Liver (tissue), 3 donors: ENCODE data around the gene MCU.

Source experiments
- CTCF ChIP-seq: fragments of 150-350 bp; IDR thresholded peaks from 2 replicates; pipeline ENCODE4 v1.5.1; 2017; ENCODE audit warnings: improper control_type of control experiment, low read depth, low read length; ENCODE audit not compliant: missing input control
- FOXA1 ChIP-seq: IDR thresholded peaks from 2 replicates; pipeline ENCODE4 v1.6.1; 2016; ENCODE audit warnings: antibody characterized with exemption
- GABPA ChIP-seq, 2 donors: IDR thresholded peaks in 1 of 2; conservative IDR thresholded peaks in 1 of 2; 2 replicates each; pipeline ENCODE4 v1.6.1; 2016; ENCODE audit warnings: antibody characterized with exemption in 2 of 2, mild to moderate bottlenecking in 1 of 2, moderate library complexity in 1 of 2
- HNF4G ChIP-seq: IDR thresholded peaks from 2 replicates; pipeline ENCODE4 v1.6.1; 2016; ENCODE audit warnings: antibody characterized with exemption
- JUND ChIP-seq, 2 donors: IDR thresholded peaks; 2 replicates each; pipeline ENCODE4 v1.6.1; 2016; ENCODE audit warnings: antibody characterized with exemption in 2 of 2
- MAX ChIP-seq: IDR thresholded peaks from 2 replicates; pipeline ENCODE4 v1.6.1; 2016; ENCODE audit warnings: antibody characterized with exemption
- NR2F2 ChIP-seq: IDR thresholded peaks from 2 replicates; pipeline ENCODE4 v1.6.1; 2016; ENCODE audit warnings: antibody characterized with exemption
- RAD21 ChIP-seq, 2 donors: IDR thresholded peaks; 2 replicates each; pipeline ENCODE4 v1.6.1; 2016; ENCODE audit warnings: antibody characterized with exemption in 2 of 2, mild to moderate bottlenecking in 2 of 2
- REST ChIP-seq: IDR thresholded peaks from 2 replicates; pipeline ENCODE4 v1.6.1; 2016; ENCODE audit warnings: antibody characterized with exemption, mild to moderate bottlenecking
- RXRA ChIP-seq, 2 donors: IDR thresholded peaks; 2 replicates each; pipeline ENCODE4 v1.6.1; 2017 to 2018; ENCODE audit warnings: antibody characterized with exemption in 2 of 2, mild to moderate bottlenecking in 1 of 2
- SP1 ChIP-seq: IDR thresholded peaks from 2 replicates; pipeline ENCODE4 v1.6.1; 2018; ENCODE audit warnings: antibody characterized with exemption, mild to moderate bottlenecking
- TAF1 ChIP-seq: conservative IDR thresholded peaks from 2 replicates; pipeline ENCODE4 v1.6.1; 2016; ENCODE audit warnings: antibody characterized with exemption, mild to moderate bottlenecking
- YY1 ChIP-seq: IDR thresholded peaks from 2 replicates; pipeline ENCODE4 v1.6.1; 2016; ENCODE audit warnings: antibody characterized with exemption, mild to moderate bottlenecking
- ZBTB33 ChIP-seq: IDR thresholded peaks from 2 replicates; pipeline ENCODE4 v1.6.1; 2016; ENCODE audit warnings: antibody characterized with exemption
- donor health status: healthy.
- donor health status: healthy.

- no peak for TF ChIP-seq CTCF
- no peak for TF ChIP-seq MAX
- TF ChIP-seq REST = peak; percentile 87
- no peak for TF ChIP-seq FOXA1
- TF ChIP-seq ZBTB33 = no peak
- TF ChIP-seq NR2F2 = no peak
- peak; percentile 63 for TF ChIP-seq SP1
- no peak for TF ChIP-seq HNF4G
- peak in 1 of 2 donors; percentile 32 for TF ChIP-seq RAD21 (IDR thresholded peaks at IDR 0.05)
- no peak for TF ChIP-seq GABPA (IDR thresholded peaks at IDR 0.05 in 1 of 2, conservative IDR thresholded peaks at IDR 0.05 in 1 of 2)
- TF ChIP-seq TAF1 = peak; percentile 98
- no peak for TF ChIP-seq RXRA (IDR thresholded peaks at IDR 0.05)
- no peak for TF ChIP-seq JUND (IDR thresholded peaks at IDR 0.05)
- TF ChIP-seq YY1 = peak; percentile 89
These were observed at the start of gene MCU for GRCh38 chr10:72691863-72692743.
